HG03565 (cell line): ENCODE data around the gene RPS6KA5.
A peak's percentile ranks its signal among the peaks of the same experiment; 100 is the strongest.

Experiments
- ATAC-seq: cut with Tn5 transposase; IDR thresholded peaks from one replicate; pipeline ENCODE4 v1.9.1; 2021; ENCODE audit warnings: mild to moderate bottlenecking, moderate library complexity; ENCODE audit not compliant: unreplicated experiment

The RPS6KA5 gene

DNA sequence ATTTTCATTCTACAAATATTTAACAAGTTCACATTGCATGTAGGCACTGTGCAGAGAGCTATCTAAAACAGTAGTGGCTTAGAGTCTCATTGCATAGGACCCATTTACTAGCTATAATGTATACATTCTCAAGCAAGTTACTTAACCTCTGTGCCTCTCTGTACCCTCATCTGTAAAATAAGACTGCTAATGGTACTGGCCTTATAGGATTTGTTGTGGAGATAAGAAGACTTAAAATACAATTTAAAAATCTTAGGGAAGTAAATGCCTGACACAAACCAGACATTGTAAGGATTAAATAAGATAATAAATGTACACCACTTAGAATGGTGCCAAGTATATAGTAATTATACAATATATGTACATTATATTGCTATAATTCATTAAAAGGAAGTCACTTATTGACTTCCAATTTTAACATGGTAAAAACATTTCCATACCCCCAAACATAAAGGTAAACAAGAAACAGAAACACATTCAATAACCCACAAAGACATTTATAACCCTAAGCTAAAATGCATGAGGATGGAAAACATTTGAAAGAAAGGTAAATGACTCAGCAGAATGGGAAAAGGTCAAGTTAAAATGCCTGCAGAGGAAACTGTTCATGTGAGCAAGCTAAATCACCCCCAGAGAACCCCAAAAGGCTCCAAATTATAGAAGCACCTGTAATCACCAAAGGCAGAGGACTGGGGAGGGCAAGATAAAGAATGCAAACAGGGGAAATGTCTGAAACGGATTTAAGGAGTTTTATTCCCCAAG is 30.8 kb downstream of the RPS6KA5 start:
- no peak for ATAC-seq

- no peak for ATAC-seq
These were observed 32.9 kb downstream of the RPS6KA5 start for GRCh38 chr14:91027561-91027960.

DNA sequence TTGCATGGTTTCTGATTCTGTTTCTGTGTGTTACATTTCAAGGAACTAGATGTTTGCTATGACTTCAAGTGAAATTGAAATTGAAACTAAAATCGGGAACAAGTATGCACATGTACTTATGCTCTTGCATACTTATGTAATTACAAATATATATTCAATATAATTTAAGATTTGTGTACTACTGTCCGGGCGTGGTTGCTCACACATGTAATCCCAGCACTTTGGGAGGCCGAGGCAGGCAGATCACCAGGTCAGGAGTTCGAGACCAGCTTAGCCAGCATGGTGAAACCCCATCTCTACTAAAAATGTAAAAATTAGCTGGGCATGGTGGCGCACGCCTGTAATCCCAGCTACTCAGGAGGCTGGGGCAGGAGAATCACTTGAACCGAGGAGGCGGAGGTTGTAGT is 37.8 kb downstream of the RPS6KA5 start:
- peak; percentile 88 for ATAC-seq

DNA sequence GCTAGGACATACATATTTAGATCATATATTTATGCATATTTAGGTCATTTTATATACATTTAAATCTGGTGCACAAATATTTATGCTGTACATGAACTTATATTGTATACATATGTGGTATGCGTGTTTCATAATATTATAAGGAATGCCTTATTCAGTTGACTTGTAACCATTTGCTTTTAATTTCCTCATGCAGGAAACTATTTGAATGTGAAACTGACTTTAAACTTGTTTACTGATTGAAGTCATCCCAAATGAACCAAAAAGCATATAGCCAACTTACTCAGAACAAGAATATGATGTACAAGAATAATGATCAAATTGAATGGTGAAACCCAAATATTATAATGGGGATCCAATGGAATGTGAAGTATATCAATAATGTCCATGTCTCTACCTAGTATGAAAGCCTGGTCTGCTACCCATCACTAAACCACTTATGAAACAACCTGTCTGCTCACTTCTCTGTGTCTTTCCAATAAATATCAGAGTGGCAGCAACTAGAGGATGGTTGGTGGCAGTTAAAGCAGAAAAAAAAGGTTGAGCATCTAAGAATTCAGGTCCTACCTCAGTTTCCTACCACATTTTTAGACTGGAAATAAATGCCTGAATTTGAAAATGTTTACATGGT is 38.3 kb downstream of the RPS6KA5 start:
- peak; percentile 31 for ATAC-seq

DNA sequence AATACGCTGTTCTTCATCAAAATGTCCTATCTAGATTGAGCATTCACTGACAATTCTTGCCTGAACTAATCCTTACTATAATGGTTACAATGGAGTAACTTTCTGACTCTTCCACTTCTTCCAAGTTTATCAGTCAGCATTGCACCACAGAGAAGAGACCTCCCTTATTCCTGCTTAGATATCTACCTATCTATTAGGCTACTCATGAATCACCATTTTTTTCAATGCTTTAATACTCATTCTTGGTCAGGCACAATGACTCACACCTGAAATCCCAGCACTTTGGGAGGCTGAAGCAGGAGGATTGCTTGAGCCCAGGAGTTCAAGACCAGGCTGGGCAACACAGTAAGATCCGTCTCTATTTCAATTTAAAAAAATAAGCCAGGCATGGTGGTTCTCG is 39.3 kb downstream of the RPS6KA5 start:
- ATAC-seq = no peak

- no peak for ATAC-seq
These were observed 40.8 kb downstream of the RPS6KA5 start for GRCh38 chr14:91019673-91020072.

DNA sequence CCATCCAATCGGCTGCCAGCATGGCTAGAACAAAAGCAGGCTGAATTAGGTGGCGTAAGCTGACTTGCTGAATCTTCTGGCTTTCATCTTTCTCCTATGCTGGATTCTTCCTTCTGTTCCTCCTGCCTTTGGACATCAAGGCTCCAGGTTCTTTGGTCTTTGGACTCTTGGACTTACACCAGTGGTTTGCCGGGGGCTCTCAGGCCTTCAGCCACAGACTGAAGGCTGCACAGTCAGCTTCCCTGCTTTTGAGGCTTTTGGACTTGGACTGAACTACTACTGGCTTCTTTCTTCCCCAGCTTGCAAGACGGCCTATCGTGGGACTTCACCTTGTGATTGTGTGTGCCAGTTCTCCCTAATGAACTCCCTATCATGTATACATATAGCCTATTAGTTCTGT is 42.0 kb downstream of the RPS6KA5 start:
- no peak for ATAC-seq

- no peak for ATAC-seq
These were observed 43.5 kb downstream of the RPS6KA5 start for GRCh38 chr14:91016800-91017410.

GRCh38 chr14:91015435-91015834 is 45.0 kb downstream of the RPS6KA5 start:
- ATAC-seq = no peak

GRCh38 chr14:91012045-91012444 is 48.4 kb downstream of the RPS6KA5 start:
- no peak for ATAC-seq

GRCh38 chr14:91010153-91010533 is 50.3 kb downstream of the RPS6KA5 start:
- no peak for ATAC-seq

- peak; percentile 82 for ATAC-seq
These were observed 50.8 kb downstream of the RPS6KA5 start for GRCh38 chr14:91009501-91010152.

DNA sequence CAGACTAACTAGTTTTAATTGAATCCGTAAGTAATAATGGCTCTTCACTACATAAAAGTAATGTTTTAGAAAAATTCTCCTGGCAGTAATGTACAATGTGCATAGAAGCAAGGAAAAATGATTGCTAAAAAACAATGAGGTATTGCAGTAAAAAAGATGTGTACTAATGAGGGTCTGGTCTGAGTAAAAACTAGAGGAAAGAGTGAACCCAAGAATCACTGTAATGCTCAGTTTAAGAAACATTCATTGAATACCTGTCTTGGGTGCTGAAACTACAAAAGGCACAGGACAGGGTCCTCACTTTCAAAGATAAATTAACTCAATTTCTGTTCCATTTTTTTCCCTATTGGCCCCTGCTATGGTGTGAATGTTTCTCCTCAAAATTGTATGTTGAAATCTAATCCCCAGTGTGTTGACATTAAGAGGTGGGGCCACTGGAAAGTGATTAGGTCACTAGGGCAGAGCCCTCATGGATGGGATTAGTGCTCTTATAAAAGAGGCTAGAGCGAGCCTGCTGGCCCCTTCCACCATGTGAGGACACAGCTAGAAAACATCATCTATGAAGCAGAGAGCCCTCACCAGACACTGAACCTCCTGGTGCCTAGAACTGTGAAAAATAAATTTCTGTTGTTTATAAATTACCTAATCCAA is 51.6 kb downstream of the RPS6KA5 start:
- no peak for ATAC-seq

- ATAC-seq = no peak
These were observed 54.7 kb downstream of the RPS6KA5 start for GRCh38 chr14:91005716-91006115.

- ATAC-seq = no peak
These were observed 55.5 kb downstream of the RPS6KA5 start for GRCh38 chr14:91004987-91005386.

- ATAC-seq = no peak
These were observed 61.1 kb downstream of the RPS6KA5 start for GRCh38 chr14:90999299-90999698.

DNA sequence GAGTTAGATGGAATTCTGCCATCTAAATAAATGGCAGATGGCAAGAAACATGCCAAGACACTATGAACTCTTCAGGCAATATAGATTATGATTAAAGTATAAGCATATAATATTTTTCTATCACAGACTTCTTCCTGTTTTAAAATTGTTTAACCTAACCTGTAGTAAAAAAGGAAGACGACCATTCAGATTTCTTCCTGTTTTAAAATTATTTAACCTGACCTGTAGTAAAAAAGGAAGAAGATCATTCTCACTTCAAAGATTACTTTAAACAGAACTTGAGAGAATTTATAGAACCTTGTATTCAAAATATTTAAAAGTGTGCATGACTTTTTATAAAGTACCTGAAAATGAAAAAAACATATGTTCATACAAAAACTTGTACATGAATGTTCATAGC is 63.5 kb downstream of the RPS6KA5 start:
- ATAC-seq = no peak

- no peak for ATAC-seq
These were observed 64.7 kb downstream of the RPS6KA5 start for GRCh38 chr14:90995785-90996184.

DNA sequence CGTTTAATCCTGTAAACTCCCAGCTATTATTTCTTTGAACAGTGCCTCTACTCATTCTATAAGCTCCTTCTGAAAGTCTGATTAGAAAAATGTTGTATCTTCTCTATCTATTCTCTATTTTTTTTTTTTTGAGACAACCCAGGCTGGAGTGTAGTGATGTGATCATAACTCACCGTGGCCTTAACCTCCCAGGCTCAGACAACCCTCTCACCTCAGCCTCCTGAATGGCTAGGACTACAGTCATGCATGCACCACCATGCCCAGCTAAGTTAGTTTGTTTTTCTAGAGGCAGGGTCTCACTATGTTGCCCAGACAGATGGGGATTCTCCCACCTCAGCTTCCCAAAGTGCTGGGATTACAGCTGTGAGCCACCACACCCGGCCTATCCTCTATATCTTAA is 66.6 kb downstream of the RPS6KA5 start:
- no peak for ATAC-seq

DNA sequence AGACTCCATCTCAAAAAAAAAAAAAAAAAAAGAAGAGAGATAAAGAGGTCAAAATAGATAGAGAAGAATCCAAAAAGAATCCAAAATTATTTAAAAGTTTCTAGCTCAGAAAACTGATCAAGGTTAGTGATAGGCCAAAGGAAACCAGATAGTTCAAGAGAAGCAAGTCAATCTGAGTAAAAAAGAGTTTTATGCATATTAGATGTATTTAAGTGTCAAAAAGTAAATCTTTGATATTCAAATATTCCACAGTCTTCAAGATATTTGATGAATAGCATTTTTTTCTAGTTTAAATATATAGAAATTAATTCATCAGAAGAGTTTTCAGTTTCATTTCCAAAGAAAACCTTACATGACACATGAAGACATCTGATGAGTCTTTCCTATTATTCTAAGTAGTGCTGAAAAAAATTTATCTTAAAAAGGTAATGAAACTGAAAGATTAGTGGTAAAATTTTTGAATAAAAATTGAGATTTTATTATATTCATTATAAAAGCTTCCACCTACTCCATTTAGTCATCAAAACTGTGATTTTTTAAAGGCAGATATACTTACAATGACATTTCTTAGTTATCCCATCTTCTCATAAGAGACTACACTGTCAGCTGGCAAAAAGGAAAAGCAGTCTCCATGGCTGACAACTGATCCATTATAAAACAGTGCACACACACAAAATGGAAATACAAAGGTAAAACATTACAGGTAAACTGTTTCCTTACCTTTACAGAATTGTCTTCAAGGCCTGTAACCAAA is 68.6 kb downstream of the RPS6KA5 start:
- ATAC-seq = no peak

- ATAC-seq = no peak
These were observed 70.3 kb downstream of the RPS6KA5 start for GRCh38 chr14:90990141-90990540.
